Gastrocnemius medialis (tissue), 4 donors: Measurements from ENCODE around the gene STPG3. TPM values are rescaled to one million over a fixed set of nuclear protein-coding genes. Genes with fewer than 3 reads are reported as not detected.

Experiments
- ATAC-seq, 2 donors: fragments of 150-250 bp; one replicate each; pipeline ENCODE4 v1.9.1; 2016
- DNase-seq, 2 donors: peaks; one replicate each; pipeline ENCODE4 v3.0.0-alpha.2; 2019
- H3K27ac ChIP-seq, 4 donors: fragments of 200-600 bp; sonication (generic); 1 replicate in 1 of 4; 2 replicates in 3 of 4; pipeline ENCODE4 v1.5.1; 2016 to 2018; ENCODE audit warnings: mild to moderate bottlenecking in 2 of 4, moderate library complexity in 1 of 4
- H3K27me3 ChIP-seq, 3 donors: fragments of 200-600 bp; sonication (generic) in 2 of 3; 1 replicate in 1 of 3; 2 replicates in 2 of 3; pipeline versions ENCODE4 v1.5.1 to v1.6.0; 2016 to 2019; ENCODE audit warnings: mild to moderate bottlenecking in 1 of 3, moderate library complexity in 1 of 3
- H3K36me3 ChIP-seq, 2 donors: fragments of 200-600 bp; sonication (generic) in 1 of 2; one replicate each; pipeline ENCODE4 v1.5.1; 2017 to 2018
- H3K4me1 ChIP-seq, 2 donors: fragments of 200-600 bp; sonication (generic) in 1 of 2; one replicate each; pipeline ENCODE4 v1.5.1; 2016 to 2017; ENCODE audit warnings: mild to moderate bottlenecking in 2 of 2
- H3K4me3 ChIP-seq, 4 donors: fragments of 200-600 bp; sonication (generic) in 3 of 4; 1 replicate in 1 of 4; 2 replicates in 3 of 4; pipeline ENCODE4 v1.5.1; 2016 to 2019; ENCODE audit warnings: mild to moderate bottlenecking in 2 of 4
- H3K9me3 ChIP-seq, 3 donors: fragments of 200-600 bp; sonication (generic) in 2 of 3; 1 replicate in 1 of 3; 2 replicates in 2 of 3; pipeline ENCODE4 v1.5.1; 2016 to 2019
- CTCF ChIP-seq, 5 experiments: fragments of 450-650 bp in 3 of 5; fragments of 200-600 bp in 2 of 5; sonication (generic) in 2 of 5; IDR thresholded peaks in 4 of 5; conservative IDR thresholded peaks in 1 of 5; 1 replicate in 4 of 5; 2 replicates in 1 of 5; pipeline ENCODE4 v1.5.1; 2016 to 2019; ENCODE audit warnings: antibody characterized with exemption in 5 of 5, mild to moderate bottlenecking in 3 of 5, moderate library complexity in 3 of 5
- POLR2A ChIP-seq, 2 donors: fragments of 450-650 bp; IDR thresholded peaks; one replicate each; pipeline ENCODE4 v1.6.1; 2017; ENCODE audit warnings: antibody characterized with exemption in 2 of 2, mild to moderate bottlenecking in 2 of 2, moderate library complexity in 2 of 2
- in situ Hi-C, 4 donors: fragments of 200-750 bp; cut with MboI; loops; one replicate each; pipeline versions ENCODE4 v1.15.0 to v1.8.0; 2017; ENCODE audit warnings: low sequenced_read_pairs in 4 of 4
- intact Hi-C: fragments of 100-400 bp; cut with DNase I; formaldehyde crosslinking; loops from one replicate; pipeline ENCODE4 v1.15.1; 2023; ENCODE audit warnings: low total_unique reads
- total RNA-seq, 4 donors: library from RNA; depleted of rRNA; stranded (reverse); fragments of >200 nt; gene quantifications; one replicate each; pipeline versions ENCODE4 v1.1.0 to v1.2.3, GENCODE V29; 2016

The STPG3 gene
- total RNA-seq, 4 donors from 2014 or later: not detected

GRCh38 chr9:137206602-137207001, 44.5 kb upstream of the STPG3 start:
- in situ Hi-C loops: no loop called here
- H3K27ac ChIP-seq: no peak overlapping the region
- no peaks in the 10 kb centered on the region for H3K9me3 ChIP-seq
- H3K4me3 ChIP-seq: peak overlapping the region; percentile 75 to 97 (median 90)
- H3K4me1 ChIP-seq: peaks cover 43 to 46% of the 10 kb centered on the region in 2 donors
- no peaks in the 10 kb centered on the region for H3K27me3 ChIP-seq
- no peaks in the 10 kb centered on the region for H3K36me3 ChIP-seq
- intact Hi-C loops: no loop called here
- DNase-seq: no peak
- TF ChIP-seq POLR2A (IDR thresholded peaks at IDR 0.05): no peak
- no peak for TF ChIP-seq CTCF (IDR thresholded peaks at IDR 0.05 in 4 of 5, conservative IDR thresholded peaks at IDR 0.05 in 1 of 5)
- ATAC-seq: no peak

- no peak overlapping the region for H3K27ac ChIP-seq
- H3K36me3 ChIP-seq: no peaks in the 10 kb centered on the region
- TF ChIP-seq POLR2A (IDR thresholded peaks at IDR 0.05): no peak
- TF ChIP-seq CTCF (IDR thresholded peaks at IDR 0.05 in 4 of 5, conservative IDR thresholded peaks at IDR 0.05 in 1 of 5): no peak
- H3K4me1 ChIP-seq: peaks cover 4 to 5% of the 10 kb centered on the region in 2 donors
- intact Hi-C loops: no loop called here
- H3K27me3 ChIP-seq: no peaks in the 10 kb centered on the region
- no peak for DNase-seq
- no peaks in the 10 kb centered on the region for H3K9me3 ChIP-seq
- ATAC-seq: no peak
- in situ Hi-C loops: loop anchor here in 1 of 4 donors (10.0 kb wide), 1 partner anchor 87 kb away; no protein-coding TSS in a partner anchor
- H3K4me3 ChIP-seq: no peak overlapping the region
Observed at GRCh38 chr9:137211532-137211931, 39.6 kb upstream of the STPG3 start.

GRCh38 chr9:137212520-137212919, 38.6 kb upstream of the STPG3 start:
- no peaks in the 10 kb centered on the region for H3K36me3 ChIP-seq
- H3K4me1 ChIP-seq: peaks cover 6 to 7% of the 10 kb centered on the region in 2 donors
- DNase-seq: no peak
- no peak overlapping the region for H3K4me3 ChIP-seq
- H3K27ac ChIP-seq: no peak overlapping the region
- H3K9me3 ChIP-seq: no peaks in the 10 kb centered on the region
- H3K27me3 ChIP-seq: no peaks in the 10 kb centered on the region
- in situ Hi-C loops (loop anchor here in 1 of 4 donors (10.0 kb wide), 1 partner anchor 88 kb away; no protein-coding TSS in a partner anchor), intact Hi-C loops (no loop called here)
- TF ChIP-seq CTCF (IDR thresholded peaks at IDR 0.05 in 4 of 5, conservative IDR thresholded peaks at IDR 0.05 in 1 of 5) (no peak), POLR2A (IDR thresholded peaks at IDR 0.05) (no peak)
- ATAC-seq: no peak

GRCh38 chr9:137213160-137214060, 37.7 kb upstream of the STPG3 start:
- DNase-seq (no peak), ATAC-seq (no peak)
- H3K27ac ChIP-seq: no peak overlapping the region
- H3K27me3 ChIP-seq: no peaks in the 10 kb centered on the region
- intact Hi-C loops: no loop called here
- in situ Hi-C loops: loop anchor here in 1 of 4 donors (10.0 kb wide), 1 partner anchor 89 kb away; no protein-coding TSS in a partner anchor
- no peak overlapping the region for H3K4me3 ChIP-seq
- H3K9me3 ChIP-seq: no peaks in the 10 kb centered on the region
- H3K4me1 ChIP-seq: peaks cover 9 to 12% of the 10 kb centered on the region in 2 donors
- TF ChIP-seq CTCF (IDR thresholded peaks at IDR 0.05 in 4 of 5, conservative IDR thresholded peaks at IDR 0.05 in 1 of 5): no peak
- TF ChIP-seq POLR2A (IDR thresholded peaks at IDR 0.05): no peak
- H3K36me3 ChIP-seq: no peaks in the 10 kb centered on the region
